ENCODE results near the gene CAMK2D.

CAMK2D gene

GRCh38 chr4:113678641-113679040, 82.9 kb downstream of the CAMK2D start:
- Histone ChIP-seq H2BK120ac (ENCODE audit: low read depth, low read length) (no peak overlapping the region), H2BK12ac (ENCODE audit: low read length) (no peak overlapping the region), H2BK15ac (ENCODE audit: low read length) (no peak overlapping the region), H3K9me3 (replicated peaks in 1 of 2; ENCODE audit: control insufficient read depth in 2 of 2, insufficient read depth in 1 of 2, low read depth in 1 of 2, low read length in 2 of 2) (peaks cover 0 to 4% of the 10 kb centered on the region in 2 donors), H3K4me1 (ENCODE audit: control insufficient read depth in 2 of 2, insufficient read depth in 1 of 2, low read depth in 1 of 2, low read length in 2 of 2) (peaks cover 0 to 3% of the 10 kb centered on the region in 2 donors), H2BK5ac (ENCODE audit: low read length) (no peak overlapping the region), H2AK5ac (ENCODE audit: low read depth, low read length) (no peak overlapping the region), H3K4me2 (ENCODE audit: insufficient read depth, low read length, poor library complexity, severe bottlenecking) (no peak overlapping the region), H3K27ac (replicated peaks; ENCODE audit: low read length) (no peak overlapping the region), H4K91ac (ENCODE audit: low read depth, low read length, poor library complexity) (no peak overlapping the region), H3K79me1 (ENCODE audit: low read depth, low read length) (peaks cover 2% of the 10 kb centered on the region), H3K36me3 (replicated peaks in 1 of 2; ENCODE audit: control insufficient read depth in 2 of 2, insufficient read depth in 2 of 2, low read length in 2 of 2) (no peaks in the 10 kb centered on the region), H3K9ac (ENCODE audit: low read depth, low read length, poor library complexity) (no peak overlapping the region), H3K14ac (ENCODE audit: low read length) (no peak overlapping the region), H3K4me3 (ENCODE audit: low read length in 2 of 2) (no peak overlapping the region), H3K4ac (ENCODE audit: low read length) (no peak overlapping the region), H3K27me3 (ENCODE audit: control insufficient read depth in 3 of 3, insufficient read depth in 3 of 3, low read depth in 1 of 3, low read length in 3 of 3) (no peaks in the 10 kb centered on the region), H3K18ac (ENCODE audit: low read length) (no peak overlapping the region), H2AFZ (ENCODE audit: low read length) (no peak overlapping the region), H4K8ac (ENCODE audit: low read depth, low read length) (no peak overlapping the region), H3K23ac (ENCODE audit: low read depth, low read length, poor library complexity) (no peak overlapping the region)
- no peak for DNase-seq (ENCODE audit: low spot score)

GRCh38 chr4:113677325-113677724, 84.2 kb downstream of the CAMK2D start:
- Histone ChIP-seq H3K14ac (ENCODE audit: low read length) (no peak overlapping the region), H3K9me3 (replicated peaks in 1 of 2; ENCODE audit: control insufficient read depth in 2 of 2, insufficient read depth in 1 of 2, low read depth in 1 of 2, low read length in 2 of 2) (peaks cover 0 to 4% of the 10 kb centered on the region in 2 donors), H2AK5ac (ENCODE audit: low read depth, low read length) (no peak overlapping the region), H3K9ac (ENCODE audit: low read depth, low read length, poor library complexity) (no peak overlapping the region), H3K4me2 (ENCODE audit: insufficient read depth, low read length, poor library complexity, severe bottlenecking) (no peak overlapping the region), H3K18ac (ENCODE audit: low read length) (no peak overlapping the region), H3K4me1 (ENCODE audit: control insufficient read depth in 2 of 2, insufficient read depth in 1 of 2, low read depth in 1 of 2, low read length in 2 of 2) (peaks cover 0 to 9% of the 10 kb centered on the region in 2 donors), H3K36me3 (replicated peaks in 1 of 2; ENCODE audit: control insufficient read depth in 2 of 2, insufficient read depth in 2 of 2, low read length in 2 of 2) (no peaks in the 10 kb centered on the region), H4K91ac (ENCODE audit: low read depth, low read length, poor library complexity) (no peak overlapping the region), H2BK120ac (ENCODE audit: low read depth, low read length) (no peak overlapping the region), H3K79me1 (ENCODE audit: low read depth, low read length) (no peaks in the 10 kb centered on the region), H4K8ac (ENCODE audit: low read depth, low read length) (no peak overlapping the region), H3K4ac (ENCODE audit: low read length) (no peak overlapping the region), H2AFZ (ENCODE audit: low read length) (no peak overlapping the region), H3K23ac (ENCODE audit: low read depth, low read length, poor library complexity) (no peak overlapping the region), H2BK12ac (ENCODE audit: low read length) (no peak overlapping the region), H2BK15ac (ENCODE audit: low read length) (no peak overlapping the region), H2BK5ac (ENCODE audit: low read length) (no peak overlapping the region), H3K27ac (replicated peaks; ENCODE audit: low read length) (no peak overlapping the region), H3K4me3 (ENCODE audit: low read length in 2 of 2) (no peak overlapping the region), H3K27me3 (ENCODE audit: control insufficient read depth in 3 of 3, insufficient read depth in 3 of 3, low read depth in 1 of 3, low read length in 3 of 3) (no peaks in the 10 kb centered on the region)
- no peak for DNase-seq (ENCODE audit: low spot score)
- WGBS, 2 donors (ENCODE audit: extremely low coverage in 2 of 2, insufficient read length in 2 of 2, insufficient replicate concordance in 1 of 2), result no CpG with 5 or more reads among the region's 4 CpGs

- Histone ChIP-seq H3K4me1 (ENCODE audit: control insufficient read depth in 2 of 2, insufficient read depth in 1 of 2, low read depth in 1 of 2, low read length in 2 of 2) (peaks cover 0 to 9% of the 10 kb centered on the region in 2 donors), H3K14ac (ENCODE audit: low read length) (no peak overlapping the region), H3K4me2 (ENCODE audit: insufficient read depth, low read length, poor library complexity, severe bottlenecking) (no peak overlapping the region), H3K23ac (ENCODE audit: low read depth, low read length, poor library complexity) (no peak overlapping the region), H2BK120ac (ENCODE audit: low read depth, low read length) (no peak overlapping the region), H3K79me1 (ENCODE audit: low read depth, low read length) (no peaks in the 10 kb centered on the region), H3K27me3 (ENCODE audit: control insufficient read depth in 3 of 3, insufficient read depth in 3 of 3, low read depth in 1 of 3, low read length in 3 of 3) (no peaks in the 10 kb centered on the region), H3K9me3 (replicated peaks in 1 of 2; ENCODE audit: control insufficient read depth in 2 of 2, insufficient read depth in 1 of 2, low read depth in 1 of 2, low read length in 2 of 2) (peaks cover 0 to 2% of the 10 kb centered on the region in 2 donors), H3K18ac (ENCODE audit: low read length) (no peak overlapping the region), H3K4me3 (ENCODE audit: low read length in 2 of 2) (no peak overlapping the region), H4K8ac (ENCODE audit: low read depth, low read length) (no peak overlapping the region), H2BK15ac (ENCODE audit: low read length) (no peak overlapping the region), H3K27ac (replicated peaks; ENCODE audit: low read length) (no peak overlapping the region), H3K9ac (ENCODE audit: low read depth, low read length, poor library complexity) (no peak overlapping the region), H3K36me3 (replicated peaks in 1 of 2; ENCODE audit: control insufficient read depth in 2 of 2, insufficient read depth in 2 of 2, low read length in 2 of 2) (no peaks in the 10 kb centered on the region), H2BK5ac (ENCODE audit: low read length) (no peak overlapping the region), H2AFZ (ENCODE audit: low read length) (no peak overlapping the region), H2AK5ac (ENCODE audit: low read depth, low read length) (no peak overlapping the region), H4K91ac (ENCODE audit: low read depth, low read length, poor library complexity) (no peak overlapping the region), H2BK12ac (ENCODE audit: low read length) (no peak overlapping the region), H3K4ac (ENCODE audit: low read length) (no peak overlapping the region)
- no CpG with 5 or more reads among the region's 2 CpGs for WGBS, 2 donors (ENCODE audit: extremely low coverage in 2 of 2, insufficient read length in 2 of 2, insufficient replicate concordance in 1 of 2)
- no peak for DNase-seq (ENCODE audit: low spot score)
Measured at GRCh38 chr4:113675731-113676697, 85.5 kb downstream of the CAMK2D start.

GRCh38 chr4:113674733-113675132, 86.8 kb downstream of the CAMK2D start:
- no peak overlapping the region for H3K4me2 ChIP-seq (ENCODE audit: insufficient read depth, low read length, poor library complexity, severe bottlenecking)
- peaks cover 0 to 9% of the 10 kb centered on the region in 2 donors for H3K4me1 ChIP-seq (ENCODE audit: control insufficient read depth in 2 of 2, insufficient read depth in 1 of 2, low read depth in 1 of 2, low read length in 2 of 2)
- no peak overlapping the region for H2BK12ac ChIP-seq (ENCODE audit: low read length)
- no peak overlapping the region for H4K91ac ChIP-seq (ENCODE audit: low read depth, low read length, poor library complexity)
- H3K36me3 ChIP-seq (replicated peaks in 1 of 2; ENCODE audit: control insufficient read depth in 2 of 2, insufficient read depth in 2 of 2, low read length in 2 of 2), result peaks cover 0 to 3% of the 10 kb centered on the region in 2 donors
- no peak overlapping the region for H3K4me3 ChIP-seq (ENCODE audit: low read length in 2 of 2)
- no peak overlapping the region for H2BK5ac ChIP-seq (ENCODE audit: low read length)
- H3K4ac ChIP-seq (ENCODE audit: low read length), result no peak overlapping the region
- H3K9me3 ChIP-seq (replicated peaks in 1 of 2; ENCODE audit: control insufficient read depth in 2 of 2, insufficient read depth in 1 of 2, low read depth in 1 of 2, low read length in 2 of 2), result peaks cover 0 to 2% of the 10 kb centered on the region in 2 donors
- H3K79me1 ChIP-seq (ENCODE audit: low read depth, low read length), result no peaks in the 10 kb centered on the region
- WGBS, 2 donors (ENCODE audit: extremely low coverage in 2 of 2, insufficient read length in 2 of 2, insufficient replicate concordance in 1 of 2), result no CpG with 5 or more reads among the region's 2 CpGs
- H3K9ac ChIP-seq (ENCODE audit: low read depth, low read length, poor library complexity), result no peak overlapping the region
- no peak overlapping the region for H2BK15ac ChIP-seq (ENCODE audit: low read length)
- H3K27ac ChIP-seq (replicated peaks; ENCODE audit: low read length), result no peak overlapping the region
- H3K18ac ChIP-seq (ENCODE audit: low read length), result no peak overlapping the region
- H2AK5ac ChIP-seq (ENCODE audit: low read depth, low read length), result no peak overlapping the region
- no peak for DNase-seq (ENCODE audit: low spot score)
- H4K8ac ChIP-seq (ENCODE audit: low read depth, low read length), result no peak overlapping the region
- H3K27me3 ChIP-seq (ENCODE audit: control insufficient read depth in 3 of 3, insufficient read depth in 3 of 3, low read depth in 1 of 3, low read length in 3 of 3), result no peaks in the 10 kb centered on the region
- no peak overlapping the region for H3K14ac ChIP-seq (ENCODE audit: low read length)
- no peak overlapping the region for H3K23ac ChIP-seq (ENCODE audit: low read depth, low read length, poor library complexity)
- H2AFZ ChIP-seq (ENCODE audit: low read length), result no peak overlapping the region
- no peak overlapping the region for H2BK120ac ChIP-seq (ENCODE audit: low read depth, low read length)
